Chondrocyte (in vitro differentiated cells): ENCODE results near the gene GGT6. TPM values are rescaled to one million over a fixed set of nuclear protein-coding genes. Genes with fewer than 3 reads are reported as not detected.

Experiments
- DNase-seq: peaks from one replicate; pipeline ENCODE4 v3.0.0; 2021; ENCODE audit warnings: mixed read lengths, low spot score
- H3K27ac Mint-ChIP-seq: one replicate; pipeline ENCODE4 v1.8.0; 2021; ENCODE audit warnings: mild to moderate bottlenecking, moderate library complexity, mixed read lengths; ENCODE audit not compliant: unreplicated experiment
- H3K27me3 Mint-ChIP-seq: 2 replicates; pipeline ENCODE4 v1.8.0; 2021; ENCODE audit warnings: low read depth, mixed read lengths
- H3K36me3 Mint-ChIP-seq: 2 replicates; pipeline ENCODE4 v1.8.0; 2021; ENCODE audit warnings: low read depth, mixed read lengths
- H3K4me1 Mint-ChIP-seq: 2 replicates; pipeline ENCODE4 v1.8.0; 2021; ENCODE audit warnings: low read depth, mild to moderate bottlenecking, mixed read lengths
- H3K4me3 Mint-ChIP-seq: one replicate; pipeline ENCODE4 v1.8.0; 2021; ENCODE audit warnings: mild to moderate bottlenecking, moderate library complexity, mixed read lengths; ENCODE audit not compliant: unreplicated experiment
- H3K9me3 Mint-ChIP-seq: 2 replicates; pipeline ENCODE4 v1.8.0; 2021; ENCODE audit warnings: low read depth, mixed read lengths
- total RNA-seq: library from RNA; stranded (reverse); gene quantifications from 3 replicates; pipeline ENCODE4 v1.2.1, GENCODE V29; 2021
- TF ChIP-seq, protein P1 (sequence below): fragments of 200-600 bp; sonication (generic); IDR thresholded peaks from 2 replicates; pipeline ENCODE4 v1.5.0; 2021; ENCODE audit warnings: antibody characterized with exemption, mild to moderate bottlenecking, moderate library complexity

Gene GGT6
- total RNA-seq, 1 donor from 2014 or later: not detected

DNA sequence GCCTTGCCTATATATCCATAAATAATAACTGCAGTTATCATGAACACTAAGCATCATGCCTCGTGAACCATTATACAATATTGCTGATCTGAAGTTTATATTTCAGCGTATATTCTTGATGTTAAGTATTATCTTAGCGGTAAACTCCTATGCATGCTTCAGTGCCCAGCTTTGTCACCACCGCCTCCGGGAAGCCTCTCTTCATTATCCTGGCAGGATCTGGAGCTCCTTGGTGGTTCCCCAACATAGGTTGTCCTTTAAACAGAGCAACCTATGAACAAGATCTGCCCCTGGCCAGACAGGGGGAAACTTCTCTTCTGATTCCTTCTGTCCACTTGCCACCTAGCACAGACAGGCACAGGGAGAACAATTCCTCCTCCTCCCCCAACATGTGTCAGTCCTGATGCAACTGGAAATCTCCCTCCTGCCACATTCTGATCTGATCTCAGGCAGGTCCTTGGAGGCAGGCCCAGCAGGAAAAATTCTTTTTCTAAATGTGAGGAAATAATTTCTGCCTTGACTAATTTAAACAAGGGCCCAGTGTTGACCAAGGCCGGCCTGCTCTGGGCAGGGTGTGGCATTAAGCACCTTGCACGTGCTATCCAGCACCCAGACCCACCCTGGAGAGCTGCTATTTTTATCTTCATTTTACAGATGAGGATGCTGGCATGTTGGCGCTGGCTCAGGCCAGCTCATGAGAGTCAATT, 39.3 kb downstream of the GGT6 start:
- Mint-ChIP-seq H3K4me3 (no peak overlapping the region), H3K27ac (peak overlapping the region; percentile 9), H3K27me3 (peaks cover 5% of the 10 kb centered on the region), H3K36me3 (no peaks in the 10 kb centered on the region), H3K4me1 (peaks cover 6% of the 10 kb centered on the region), H3K9me3 (no peaks in the 10 kb centered on the region)
- TF ChIP-seq, protein P1, sequence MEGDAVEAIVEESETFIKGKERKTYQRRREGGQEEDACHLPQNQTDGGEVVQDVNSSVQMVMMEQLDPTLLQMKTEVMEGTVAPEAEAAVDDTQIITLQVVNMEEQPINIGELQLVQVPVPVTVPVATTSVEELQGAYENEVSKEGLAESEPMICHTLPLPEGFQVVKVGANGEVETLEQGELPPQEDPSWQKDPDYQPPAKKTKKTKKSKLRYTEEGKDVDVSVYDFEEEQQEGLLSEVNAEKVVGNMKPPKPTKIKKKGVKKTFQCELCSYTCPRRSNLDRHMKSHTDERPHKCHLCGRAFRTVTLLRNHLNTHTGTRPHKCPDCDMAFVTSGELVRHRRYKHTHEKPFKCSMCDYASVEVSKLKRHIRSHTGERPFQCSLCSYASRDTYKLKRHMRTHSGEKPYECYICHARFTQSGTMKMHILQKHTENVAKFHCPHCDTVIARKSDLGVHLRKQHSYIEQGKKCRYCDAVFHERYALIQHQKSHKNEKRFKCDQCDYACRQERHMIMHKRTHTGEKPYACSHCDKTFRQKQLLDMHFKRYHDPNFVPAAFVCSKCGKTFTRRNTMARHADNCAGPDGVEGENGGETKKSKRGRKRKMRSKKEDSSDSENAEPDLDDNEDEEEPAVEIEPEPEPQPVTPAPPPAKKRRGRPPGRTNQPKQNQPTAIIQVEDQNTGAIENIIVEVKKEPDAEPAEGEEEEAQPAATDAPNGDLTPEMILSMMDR: no peak
- DNase-seq: no peak

DNA sequence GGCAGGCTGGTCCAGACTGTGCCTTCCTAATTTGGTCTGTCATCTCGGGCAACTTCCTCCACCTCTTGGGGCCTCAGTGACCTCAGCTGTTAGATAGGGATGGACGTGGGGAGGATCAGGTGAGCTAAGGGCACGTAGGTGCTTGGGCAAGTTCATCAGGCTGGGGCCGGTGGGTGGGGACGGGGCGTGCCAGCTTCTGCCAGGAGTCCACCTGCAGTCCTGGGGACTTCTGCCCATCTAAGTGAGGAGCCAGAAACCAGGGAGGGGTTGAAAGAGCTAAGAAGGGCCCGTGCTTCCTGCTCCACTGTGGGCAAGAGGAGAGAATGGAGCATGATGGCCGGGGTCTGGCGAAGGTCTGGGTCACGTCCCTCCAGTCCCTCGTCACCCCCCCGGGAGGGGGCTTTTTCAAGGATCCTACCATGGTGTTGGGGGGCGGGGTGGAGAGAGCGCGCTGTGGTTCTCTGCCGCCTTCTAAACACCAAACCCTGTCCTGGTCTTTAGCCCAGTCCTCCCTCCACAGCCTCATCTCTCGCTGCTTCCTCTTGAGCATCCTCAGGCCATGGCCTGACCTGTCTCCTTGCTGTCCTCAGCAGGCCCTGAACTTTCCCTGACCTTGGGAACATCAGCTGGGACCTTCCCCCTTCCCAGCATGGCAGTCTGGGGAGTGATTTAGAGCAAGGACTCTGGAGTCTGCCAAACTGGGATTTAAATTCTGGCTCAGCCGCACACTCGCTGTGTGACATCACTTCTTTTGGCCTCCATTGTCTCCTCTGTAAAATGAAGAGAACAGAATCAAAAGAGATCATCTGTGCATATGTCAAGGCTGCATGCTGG, 40.1 kb downstream of the GGT6 start:
- Mint-ChIP-seq H3K36me3 (no peaks in the 10 kb centered on the region), H3K4me3 (no peak overlapping the region), H3K27me3 (peaks cover 2% of the 10 kb centered on the region), H3K27ac (no peak overlapping the region), H3K4me1 (peaks cover 6% of the 10 kb centered on the region), H3K9me3 (no peaks in the 10 kb centered on the region)
- TF ChIP-seq, protein P1: no peak
- no peak for DNase-seq

GRCh38 chr17:4519361-4519788, 41.0 kb downstream of the GGT6 start:
- no peak overlapping the region for H3K4me3 Mint-ChIP-seq
- no peak overlapping the region for H3K27ac Mint-ChIP-seq
- peaks cover 2% of the 10 kb centered on the region for H3K27me3 Mint-ChIP-seq
- no peaks in the 10 kb centered on the region for H3K36me3 Mint-ChIP-seq
- DNase-seq: no peak
- TF ChIP-seq, protein P1: no peak
- H3K4me1 Mint-ChIP-seq: peaks cover 6% of the 10 kb centered on the region
- no peaks in the 10 kb centered on the region for H3K9me3 Mint-ChIP-seq

- no peaks in the 10 kb centered on the region for H3K36me3 Mint-ChIP-seq
- no peak for DNase-seq
- peaks cover 2% of the 10 kb centered on the region for H3K27me3 Mint-ChIP-seq
- TF ChIP-seq, protein P1: no peak
- H3K4me1 Mint-ChIP-seq: peaks cover 6% of the 10 kb centered on the region
- H3K4me3 Mint-ChIP-seq: no peak overlapping the region
- H3K9me3 Mint-ChIP-seq: no peaks in the 10 kb centered on the region
- H3K27ac Mint-ChIP-seq: no peak overlapping the region
Observed at GRCh38 chr17:4518901-4519300, 41.5 kb downstream of the GGT6 start.

DNA sequence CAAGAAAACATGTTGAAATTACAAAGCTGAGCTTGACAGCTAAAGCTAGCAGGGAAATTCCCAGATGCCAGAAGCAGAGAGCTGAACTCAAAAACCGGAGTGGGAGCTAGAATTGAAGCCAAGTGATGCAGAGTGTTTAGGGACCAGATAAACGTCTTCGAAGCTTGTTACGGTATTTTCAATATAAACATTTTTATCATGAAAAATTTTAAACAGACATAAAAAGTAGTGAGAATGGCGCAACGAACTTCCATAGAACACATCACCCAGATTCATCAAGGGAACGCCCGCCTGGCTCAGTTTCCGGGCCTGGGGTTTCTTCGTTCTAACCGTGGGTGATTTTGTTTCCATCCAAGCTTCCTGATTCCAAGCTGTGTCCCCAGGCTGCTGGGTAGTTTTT, 43.6 kb downstream of the GGT6 start:
- H3K4me1 Mint-ChIP-seq: peaks cover 6% of the 10 kb centered on the region
- no peaks in the 10 kb centered on the region for H3K9me3 Mint-ChIP-seq
- H3K36me3 Mint-ChIP-seq: no peaks in the 10 kb centered on the region
- TF ChIP-seq, protein P1: no peak
- peaks cover 4% of the 10 kb centered on the region for H3K27me3 Mint-ChIP-seq
- no peak overlapping the region for H3K4me3 Mint-ChIP-seq
- H3K27ac Mint-ChIP-seq: no peak overlapping the region
- DNase-seq: no peak
